ENCODE measurements around the gene CGN.
A peak's percentile ranks its signal among the peaks of the same experiment; 100 is the strongest.

The CGN gene

GRCh38 chr1:151536499-151536898 lies 25.3 kb downstream of the CGN start:
- no peak overlapping the region for H3K27ac ChIP-seq (replicated peaks; ENCODE audit: low read length)

GRCh38 chr1:151537112-151537511 lies 25.9 kb downstream of the CGN start:
- Histone ChIP-seq H3K27ac (replicated peaks; ENCODE audit: low read length) (no peak overlapping the region), H3K4ac (ENCODE audit: low read length) (no peak overlapping the region), H2BK12ac (ENCODE audit: low read length) (no peak overlapping the region), H3K36me3 (replicated peaks in 1 of 2; ENCODE audit: control insufficient read depth in 2 of 2, insufficient read depth in 2 of 2, low read length in 2 of 2) (peaks cover 0 to 8% of the 10 kb centered on the region in 2 donors), H3K4me3 (ENCODE audit: low read length in 2 of 2) (no peak overlapping the region), H3K23ac (ENCODE audit: low read depth, low read length, poor library complexity) (no peak overlapping the region), H3K9ac (ENCODE audit: low read depth, low read length, poor library complexity) (no peak overlapping the region), H3K4me2 (ENCODE audit: insufficient read depth, low read length, poor library complexity, severe bottlenecking) (no peak overlapping the region), H2BK5ac (ENCODE audit: low read length) (no peak overlapping the region), H3K18ac (ENCODE audit: low read length) (no peak overlapping the region), H2AFZ (ENCODE audit: low read length) (no peak overlapping the region), H4K91ac (ENCODE audit: low read depth, low read length, poor library complexity) (no peak overlapping the region), H3K4me1 (ENCODE audit: control insufficient read depth in 2 of 2, insufficient read depth in 1 of 2, low read depth in 1 of 2, low read length in 2 of 2) (peaks cover 9 to 24% of the 10 kb centered on the region in 2 donors), H3K79me1 (ENCODE audit: low read depth, low read length) (no peaks in the 10 kb centered on the region), H2AK5ac (ENCODE audit: low read depth, low read length) (no peak overlapping the region), H3K9me3 (replicated peaks in 1 of 2; ENCODE audit: control insufficient read depth in 2 of 2, insufficient read depth in 1 of 2, low read depth in 1 of 2, low read length in 2 of 2) (no peaks in the 10 kb centered on the region), H2BK120ac (ENCODE audit: low read depth, low read length) (no peak overlapping the region), H2BK15ac (ENCODE audit: low read length) (no peak overlapping the region), H4K8ac (ENCODE audit: low read depth, low read length) (no peak overlapping the region), H3K27me3 (ENCODE audit: control insufficient read depth in 3 of 3, insufficient read depth in 3 of 3, low read depth in 1 of 3, low read length in 3 of 3) (no peaks in the 10 kb centered on the region), H3K14ac (ENCODE audit: low read length) (no peak overlapping the region)
- WGBS, 2 donors (ENCODE audit: extremely low coverage in 2 of 2, insufficient read length in 2 of 2, insufficient replicate concordance in 1 of 2), result no CpG with 5 or more reads among the region's 9 CpGs
- DNase-seq (ENCODE audit: low spot score), result no peak

More at GRCh38 chr1:151536499-151536898, 25.3 kb downstream of the CGN start:
- Histone ChIP-seq H3K9me3 (replicated peaks in 1 of 2; ENCODE audit: control insufficient read depth in 2 of 2, insufficient read depth in 1 of 2, low read depth in 1 of 2, low read length in 2 of 2) (no peaks in the 10 kb centered on the region), H3K36me3 (replicated peaks in 1 of 2; ENCODE audit: control insufficient read depth in 2 of 2, insufficient read depth in 2 of 2, low read length in 2 of 2) (peaks cover 0 to 8% of the 10 kb centered on the region in 2 donors), H2BK120ac (ENCODE audit: low read depth, low read length) (no peak overlapping the region), H2AFZ (ENCODE audit: low read length) (no peak overlapping the region), H2BK12ac (ENCODE audit: low read length) (no peak overlapping the region), H2AK5ac (ENCODE audit: low read depth, low read length) (no peak overlapping the region), H3K4me3 (ENCODE audit: low read length in 2 of 2) (no peak overlapping the region), H4K91ac (ENCODE audit: low read depth, low read length, poor library complexity) (no peak overlapping the region), H3K18ac (ENCODE audit: low read length) (no peak overlapping the region), H3K23ac (ENCODE audit: low read depth, low read length, poor library complexity) (no peak overlapping the region), H3K9ac (ENCODE audit: low read depth, low read length, poor library complexity) (no peak overlapping the region), H4K8ac (ENCODE audit: low read depth, low read length) (no peak overlapping the region), H3K4me2 (ENCODE audit: insufficient read depth, low read length, poor library complexity, severe bottlenecking) (no peak overlapping the region), H3K4me1 (ENCODE audit: control insufficient read depth in 2 of 2, insufficient read depth in 1 of 2, low read depth in 1 of 2, low read length in 2 of 2) (peaks cover 6 to 20% of the 10 kb centered on the region in 2 donors), H2BK15ac (ENCODE audit: low read length) (no peak overlapping the region), H3K79me1 (ENCODE audit: low read depth, low read length) (no peaks in the 10 kb centered on the region), H3K4ac (ENCODE audit: low read length) (no peak overlapping the region), H3K27me3 (ENCODE audit: control insufficient read depth in 3 of 3, insufficient read depth in 3 of 3, low read depth in 1 of 3, low read length in 3 of 3) (no peaks in the 10 kb centered on the region), H2BK5ac (ENCODE audit: low read length) (no peak overlapping the region), H3K14ac (ENCODE audit: low read length) (no peak overlapping the region)
- DNase-seq (ENCODE audit: low spot score), result no peak
- WGBS, 2 donors (ENCODE audit: extremely low coverage in 2 of 2, insufficient read length in 2 of 2, insufficient replicate concordance in 1 of 2), result no CpG with 5 or more reads among the region's 7 CpGs

GRCh38 chr1:151539321-151540020 lies 28.3 kb downstream of the CGN start:
- no peak overlapping the region for H2BK120ac ChIP-seq (ENCODE audit: low read depth, low read length)
- H3K14ac ChIP-seq (ENCODE audit: low read length), result no peak overlapping the region
- H2AFZ ChIP-seq (ENCODE audit: low read length), result peak overlapping the region; percentile 77
- H3K4ac ChIP-seq (ENCODE audit: low read length), result no peak overlapping the region
- H3K27ac ChIP-seq (replicated peaks; ENCODE audit: low read length), result peak overlapping the region; percentile 4
- no peak overlapping the region for H3K9ac ChIP-seq (ENCODE audit: low read depth, low read length, poor library complexity)
- H3K27me3 ChIP-seq (ENCODE audit: control insufficient read depth in 3 of 3, insufficient read depth in 3 of 3, low read depth in 1 of 3, low read length in 3 of 3), result no peaks in the 10 kb centered on the region
- peak overlapping the region; percentile 75 for H3K4me2 ChIP-seq (ENCODE audit: insufficient read depth, low read length, poor library complexity, severe bottlenecking)
- no peak for DNase-seq (ENCODE audit: low spot score)
- no peaks in the 10 kb centered on the region for H3K79me1 ChIP-seq (ENCODE audit: low read depth, low read length)
- H3K23ac ChIP-seq (ENCODE audit: low read depth, low read length, poor library complexity), result no peak overlapping the region
- H3K18ac ChIP-seq (ENCODE audit: low read length), result no peak overlapping the region
- WGBS, 2 donors (ENCODE audit: extremely low coverage in 2 of 2, insufficient read length in 2 of 2, insufficient replicate concordance in 1 of 2), result no CpG with 5 or more reads among the region's 7 CpGs
- no peak overlapping the region for H2BK12ac ChIP-seq (ENCODE audit: low read length)
- peaks cover 9 to 20% of the 10 kb centered on the region in 2 donors for H3K4me1 ChIP-seq (ENCODE audit: control insufficient read depth in 2 of 2, insufficient read depth in 1 of 2, low read depth in 1 of 2, low read length in 2 of 2)
- no peak overlapping the region for H2BK15ac ChIP-seq (ENCODE audit: low read length)
- H4K91ac ChIP-seq (ENCODE audit: low read depth, low read length, poor library complexity), result no peak overlapping the region
- H3K4me3 ChIP-seq (ENCODE audit: low read length in 2 of 2), result peak overlapping the region in 1 of 2 donors; percentile 66
- H2BK5ac ChIP-seq (ENCODE audit: low read length), result no peak overlapping the region
- no peaks in the 10 kb centered on the region for H3K9me3 ChIP-seq (replicated peaks in 1 of 2; ENCODE audit: control insufficient read depth in 2 of 2, insufficient read depth in 1 of 2, low read depth in 1 of 2, low read length in 2 of 2)
- H4K8ac ChIP-seq (ENCODE audit: low read depth, low read length), result no peak overlapping the region
- no peak overlapping the region for H2AK5ac ChIP-seq (ENCODE audit: low read depth, low read length)
- H3K36me3 ChIP-seq (replicated peaks in 1 of 2; ENCODE audit: control insufficient read depth in 2 of 2, insufficient read depth in 2 of 2, low read length in 2 of 2), result peaks cover 0 to 7% of the 10 kb centered on the region in 2 donors

GRCh38 chr1:151540021-151540981 lies 29.1 kb downstream of the CGN start, which contains the start of gene TUFT1:
Gene TUFT1 (plus strand): TSS chr1:151540309. CDS start chr1:151540367, 58 bp downstream.
- Histone ChIP-seq H3K4me2 (ENCODE audit: insufficient read depth, low read length, poor library complexity, severe bottlenecking) (peak within 1 kb of the TSS; percentile 75), H3K27ac (replicated peaks; ENCODE audit: low read length) (peak within 1 kb of the TSS; percentile 4), H3K79me1 (ENCODE audit: low read depth, low read length) (no peaks in the 10 kb centered on the region), H3K36me3 (replicated peaks in 1 of 2; ENCODE audit: control insufficient read depth in 2 of 2, insufficient read depth in 2 of 2, low read length in 2 of 2) (peaks cover under 1 to 6% of the 10 kb centered on the region in 2 donors), H3K23ac (ENCODE audit: low read depth, low read length, poor library complexity) (peak within 1 kb of the TSS; percentile 89), H3K4ac (ENCODE audit: low read length) (no peak within 1 kb of the TSS), H2BK15ac (ENCODE audit: low read length) (no peak within 1 kb of the TSS), H3K9me3 (replicated peaks in 1 of 2; ENCODE audit: control insufficient read depth in 2 of 2, insufficient read depth in 1 of 2, low read depth in 1 of 2, low read length in 2 of 2) (no peaks in the 10 kb centered on the region), H3K4me3 (ENCODE audit: low read length in 2 of 2) (peak within 1 kb of the TSS; percentile 66 to 90), H3K14ac (ENCODE audit: low read length) (no peak within 1 kb of the TSS), H3K18ac (ENCODE audit: low read length) (peak within 1 kb of the TSS; percentile 69), H2AFZ (ENCODE audit: low read length) (peak within 1 kb of the TSS; percentile 77), H4K91ac (ENCODE audit: low read depth, low read length, poor library complexity) (no peak within 1 kb of the TSS), H2BK120ac (ENCODE audit: low read depth, low read length) (no peak within 1 kb of the TSS), H3K9ac (ENCODE audit: low read depth, low read length, poor library complexity) (peak within 1 kb of the TSS; percentile 75), H3K4me1 (ENCODE audit: control insufficient read depth in 2 of 2, insufficient read depth in 1 of 2, low read depth in 1 of 2, low read length in 2 of 2) (peaks cover 9 to 16% of the 10 kb centered on the region in 2 donors), H2AK5ac (ENCODE audit: low read depth, low read length) (no peak within 1 kb of the TSS), H4K8ac (ENCODE audit: low read depth, low read length) (no peak within 1 kb of the TSS), H2BK12ac (ENCODE audit: low read length) (no peak within 1 kb of the TSS), H3K27me3 (ENCODE audit: control insufficient read depth in 3 of 3, insufficient read depth in 3 of 3, low read depth in 1 of 3, low read length in 3 of 3) (no peaks in the 10 kb centered on the region), H2BK5ac (ENCODE audit: low read length) (no peak within 1 kb of the TSS)
- peak; percentile 91 for DNase-seq (ENCODE audit: low spot score)
- WGBS, 2 donors (ENCODE audit: extremely low coverage in 2 of 2, insufficient read length in 2 of 2, insufficient replicate concordance in 1 of 2), result no CpG with 5 or more reads among the region's 70 CpGs
